Transverse colon (tissue), 4 donors: ENCODE data around the gene MEGF11.

Experiments
- CTCF ChIP-seq, 5 experiments: fragments of 200-600 bp in 3 of 5; fragments of 450-650 bp in 2 of 5; sonication (generic) in 3 of 5; IDR thresholded peaks; 1 replicate in 2 of 5; 2 replicates in 3 of 5; pipeline ENCODE4 v1.5.1; 2016 to 2017; ENCODE audit warnings: antibody characterized with exemption in 5 of 5, inconsistent platforms in 3 of 5, mild to moderate bottlenecking in 2 of 5, moderate library complexity in 1 of 5
- EP300 ChIP-seq: sonication (generic); formaldehyde crosslinking; IDR thresholded peaks from one replicate; pipeline ENCODE4 v1.6.1; 2017; ENCODE audit warnings: antibody characterized with exemption, low read depth
- POLR2A ChIP-seq: fragments of 450-650 bp; IDR thresholded peaks from one replicate; pipeline ENCODE4 v1.6.1; 2016; ENCODE audit warnings: antibody characterized with exemption, mild to moderate bottlenecking, moderate library complexity
- POLR2AphosphoS5 ChIP-seq, 3 donors: sonication (generic); formaldehyde crosslinking; IDR thresholded peaks; one replicate each; pipeline ENCODE4 v1.6.1; 2016; ENCODE audit warnings: antibody characterized with exemption in 3 of 3

- no peak for TF ChIP-seq CTCF (IDR thresholded peaks at IDR 0.05)
- no peak for TF ChIP-seq EP300
- no peak for TF ChIP-seq POLR2A
- TF ChIP-seq POLR2AphosphoS5 (IDR thresholded peaks at IDR 0.05), result no peak
Measured at GRCh38 chr15:66270932-66271331, 17.4 kb upstream of the MEGF11 start.
